GM12878 (cell line): Measurements from ENCODE around the gene LSM10.

Source experiments
- CEBPB ChIP-seq, 2 experiments: fragments of 150-350 bp in 1 of 2; IDR thresholded peaks; 2 replicates each; pipeline ENCODE4 v1.6.1; 2012 to 2014; ENCODE audit warnings: low read depth in 2 of 2, low read length in 2 of 2, borderline replicate concordance in 1 of 2, inconsistent platforms in 1 of 2
- CHD4 ChIP-seq: fragments of 200-600 bp; sonication (generic); IDR thresholded peaks from 2 replicates; pipeline ENCODE4 v1.6.1; 2016; ENCODE audit warnings: mild to moderate bottlenecking
- CTCF ChIP-seq, 3 experiments: IDR thresholded peaks in 2 of 3; conservative IDR thresholded peaks in 1 of 3; 2 replicates each; pipeline ENCODE4 v1.5.1; 2011; ENCODE audit warnings: low read depth in 3 of 3, low read length in 3 of 3, mild to moderate bottlenecking in 3 of 3, control low read depth in 2 of 3, moderate library complexity in 2 of 3, inconsistent platforms in 1 of 3, mixed read lengths in 1 of 3; ENCODE audit not compliant: control insufficient read depth in 2 of 3, insufficient read depth in 1 of 3; ENCODE audit errors: extremely low read depth in 1 of 3
- GABPA ChIP-seq: IDR thresholded peaks from 2 replicates; pipeline ENCODE4 v1.6.1; 2014; ENCODE audit warnings: antibody characterized with exemption, low read depth, mild to moderate bottlenecking, inconsistent platforms
- MXI1 ChIP-seq: fragments of 150-350 bp; IDR thresholded peaks from 2 replicates; pipeline ENCODE4 v1.6.1; 2011; ENCODE audit warnings: low read depth, mild to moderate bottlenecking, inconsistent platforms, low read length, improper control_type of control experiment
- SMC3 ChIP-seq: IDR thresholded peaks from 2 replicates; pipeline ENCODE4 v1.6.1; 2011; ENCODE audit warnings: low read length, improper control_type of control experiment, borderline replicate concordance
- SP1 ChIP-seq: IDR thresholded peaks from one replicate; pipeline ENCODE4 v1.6.1; 2011; ENCODE audit warnings: low read depth, low read length
- STAT3 ChIP-seq: IDR thresholded peaks from 2 replicates; pipeline ENCODE4 v1.6.1; 2011; ENCODE audit warnings: low read depth, low read length, improper control_type of control experiment

DNA sequence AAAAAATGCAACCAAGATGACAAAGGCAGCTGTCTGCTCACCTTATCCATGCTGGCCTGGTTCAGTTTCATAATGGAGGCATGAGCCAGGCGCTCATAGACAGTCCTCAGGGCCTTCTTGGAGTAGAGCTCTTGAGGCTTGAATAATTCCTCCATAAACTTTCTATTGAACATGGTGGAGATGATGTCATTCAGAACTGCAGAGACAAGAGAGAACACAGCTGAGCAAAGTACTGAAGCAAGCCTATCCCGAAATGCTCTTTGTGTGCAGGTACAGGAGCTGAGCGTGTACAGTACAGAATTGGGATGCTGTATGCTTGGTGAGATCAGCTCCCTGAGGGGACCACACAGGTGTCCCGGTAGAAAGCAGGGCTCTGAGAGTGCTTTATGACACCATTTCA, 41.0 kb upstream of the LSM10 start:
- TF ChIP-seq STAT3 (no peak), CEBPB (IDR thresholded peaks at IDR 0.05; ENCODE audit: borderline replicate concordance in 1 of 2, low read depth in 2 of 2, low read length in 2 of 2) (no peak), CTCF (IDR thresholded peaks at IDR 0.05 in 2 of 3, conservative IDR thresholded peaks at IDR 0.05 in 1 of 3; ENCODE audit: control insufficient read depth in 2 of 3, extremely low read depth in 1 of 3, insufficient read depth in 1 of 3, low read depth in 3 of 3, low read length in 3 of 3) (no peak), SP1 (no peak), SMC3 (no peak), GABPA (no peak), CHD4 (no peak), MXI1 (no peak)
